Loucy (cell line): ENCODE data around the gene AADAT.

Experiments used
- CTCF ChIP-seq: fragments of 200-600 bp; sonication (generic); conservative IDR thresholded peaks from 2 replicates; pipeline ENCODE4 v1.5.1; 2014; ENCODE audit warnings: mild to moderate bottlenecking, antibody characterized with exemption, low read length
- EZH2phosphoT487 ChIP-seq: fragments of 200-600 bp; IDR thresholded peaks from 2 replicates; pipeline ENCODE4 v1.6.1; 2018; ENCODE audit warnings: antibody characterized with exemption, mild to moderate bottlenecking, moderate library complexity, borderline replicate concordance

- no peak for TF ChIP-seq CTCF
- TF ChIP-seq EZH2phosphoT487: no peak
Observed at GRCh38 chr4:170137466-170137865, 47.7 kb upstream of the AADAT start.
